GM19463 (cell line): ENCODE data around the gene TMEM43.
"Not testable (repeated sequence)": the region's sequence is repeated elsewhere in the genome, so short reads cannot be mapped to it uniquely, and the experiment has no call there.

Source experiments
- ATAC-seq: cut with Tn5 transposase; IDR thresholded peaks from one replicate; pipeline ENCODE4 v1.9.1; 2021; ENCODE audit warnings: mild to moderate bottlenecking, moderate library complexity; ENCODE audit not compliant: unreplicated experiment

Gene TMEM43

GRCh38 chr3:14124615-14125192 is at the start of gene TMEM43, which contains the start of gene CHCHD4:
TMEM43 (plus strand) TSS chr3:14125052; CDS start chr3:14125194, 142 bp downstream.
CHCHD4 (minus strand) TSS chr3:14124870; CDS start chr3:14124676, 194 bp downstream.
- peak; percentile 84 for ATAC-seq

- ATAC-seq, result not testable (repeated sequence)
Measured at GRCh38 chr3:14075233-14075632, 49.6 kb upstream of the TMEM43 start.

- ATAC-seq, result no peak
Measured at GRCh38 chr3:14077310-14077709, 47.5 kb upstream of the TMEM43 start.

GRCh38 chr3:14082108-14082657 is 42.7 kb upstream of the TMEM43 start:
- no peak for ATAC-seq

- ATAC-seq, result not testable (repeated sequence)
Measured at GRCh38 chr3:14087461-14087860, 37.4 kb upstream of the TMEM43 start.

- not testable (repeated sequence) for ATAC-seq
Measured at GRCh38 chr3:14091959-14092358, 32.9 kb upstream of the TMEM43 start.

- no peak for ATAC-seq
Measured at GRCh38 chr3:14092464-14092863, 32.4 kb upstream of the TMEM43 start.

- ATAC-seq, result no peak
Measured at GRCh38 chr3:14093831-14094230, 31.0 kb upstream of the TMEM43 start.

- ATAC-seq, result no peak
Measured at GRCh38 chr3:14096742-14097141, 28.1 kb upstream of the TMEM43 start.

- no peak for ATAC-seq
Measured at GRCh38 chr3:14097616-14098391, 27.0 kb upstream of the TMEM43 start.

- ATAC-seq, result not testable (repeated sequence)
Measured at GRCh38 chr3:14109821-14110220, 15.0 kb upstream of the TMEM43 start.

- no peak for ATAC-seq
Measured at GRCh38 chr3:14110699-14111098, 14.2 kb upstream of the TMEM43 start.

GRCh38 chr3:14113965-14114635 is 10.8 kb upstream of the TMEM43 start:
- no peak for ATAC-seq

- no peak for ATAC-seq
Measured at GRCh38 chr3:14117468-14118399, 7.1 kb upstream of the TMEM43 start.

- no peak for ATAC-seq
Measured at GRCh38 chr3:14118400-14119381, 6.2 kb upstream of the TMEM43 start.

- ATAC-seq, result no peak
Measured at GRCh38 chr3:14119651-14120050, 5.2 kb upstream of the TMEM43 start.

GRCh38 chr3:14120111-14120920 is 4.5 kb upstream of the TMEM43 start:
- ATAC-seq, result no peak

GRCh38 chr3:14120921-14121448 is 3.9 kb upstream of the TMEM43 start:
- ATAC-seq, result not testable (repeated sequence)
